IMR-90 (cell line): ENCODE measurements around the gene TMEM209. TPM values are rescaled to one million over a fixed set of nuclear protein-coding genes. Genes with fewer than 3 reads are reported as not detected.

Experiments
- ATAC-seq: fragments of 200-7000 bp; cut with Tn5 transposase; 2 replicates; pipeline ENCODE4 v1.9.1; 2020; ENCODE audit warnings: low read depth, mild to moderate bottlenecking, moderate library complexity
- BruUV-seq: library from RNA; stranded (reverse); fragments of 400-500 nt; replicated peaks from 2 replicates; lab custom pipeline; 2021; lab: Mats Ljungman, UMichigan
- CTCF ChIA-PET: fragments of 300-600 bp; formaldehyde crosslinking; extraction: SDS; loops from one replicate; lab custom pipeline; 2021; ENCODE audit warnings: antibody characterized with exemption; lab: Yijun Ruan, JAX
- POLR2A ChIA-PET: fragments of 300-600 bp; sonication (Branson Sonifier 250); formaldehyde crosslinking; loops from one replicate; lab custom pipeline; 2022; ENCODE audit warnings: antibody characterized with exemption; ENCODE audit not compliant: unreplicated experiment; lab: Charles Lee
- DNase-seq: peaks from one replicate; pipeline ENCODE4 v3.0.0; 2013
- H2AFZ ChIP-seq: replicated peaks from 2 replicates; pipeline ENCODE3; 2013; ENCODE audit warnings: low read length, mild to moderate bottlenecking; ENCODE audit not compliant: poor library complexity
- H2AK5ac ChIP-seq: 2 replicates; pipeline ENCODE4 v1.6.1; 2013; ENCODE audit warnings: low read depth, low read length, inconsistent platforms
- H2AK9ac ChIP-seq: replicated peaks from 2 replicates; pipeline ENCODE3; 2013; ENCODE audit warnings: mild to moderate bottlenecking, low read depth, low read length, moderate library complexity; ENCODE audit not compliant: poor library complexity
- H2BK120ac ChIP-seq: 2 replicates; pipeline ENCODE4 v1.6.1; 2013; ENCODE audit warnings: low read depth, low read length, inconsistent platforms
- H2BK15ac ChIP-seq: 3 replicates; pipeline ENCODE4 v1.6.1; 2013; ENCODE audit warnings: low read depth, low read length, inconsistent platforms
- H2BK20ac ChIP-seq: 2 replicates; pipeline ENCODE4 v1.6.1; 2013; ENCODE audit warnings: low read depth, mild to moderate bottlenecking, inconsistent platforms, low read length, moderate library complexity
- H2BK5ac ChIP-seq: 2 replicates; pipeline ENCODE4 v1.6.1; 2013; ENCODE audit warnings: mild to moderate bottlenecking, low read depth, low read length, inconsistent platforms; ENCODE audit not compliant: poor library complexity, severe bottlenecking
- H3K14ac ChIP-seq: replicated peaks from 2 replicates; pipeline ENCODE4 v1.6.1; 2013; ENCODE audit warnings: low read depth, low read length, inconsistent platforms
- H3K18ac ChIP-seq: 2 replicates; pipeline ENCODE4 v1.6.1; 2013; ENCODE audit warnings: low read depth, low read length, control low read depth
- H3K23ac ChIP-seq: 2 replicates; pipeline ENCODE4 v1.6.1; 2013; ENCODE audit warnings: low read depth, low read length, inconsistent platforms
- H3K27ac ChIP-seq: 2 replicates; pipeline ENCODE4 v1.5.1; 2013; ENCODE audit warnings: mild to moderate bottlenecking, control low read depth, low read length; ENCODE audit not compliant: insufficient read depth
- H3K27me3 ChIP-seq: 2 replicates; pipeline ENCODE4 v1.6.1; 2013; ENCODE audit warnings: low read length; ENCODE audit not compliant: control insufficient read depth, insufficient read depth
- H3K36me3 ChIP-seq: 2 replicates; pipeline ENCODE4 v1.6.1; 2013; ENCODE audit warnings: low read length, mixed read lengths; ENCODE audit not compliant: control insufficient read depth, insufficient read depth
- H3K4ac ChIP-seq: 2 replicates; pipeline ENCODE4 v1.6.1; 2013; ENCODE audit warnings: low read depth, low read length, inconsistent platforms
- H3K4me1 ChIP-seq: 2 replicates; pipeline ENCODE4 v1.6.1; 2013; ENCODE audit warnings: low read length, mixed read lengths; ENCODE audit not compliant: control insufficient read depth, insufficient read depth
- H3K4me2 ChIP-seq: 2 replicates; pipeline ENCODE4 v1.6.1; 2013; ENCODE audit warnings: low read depth, mild to moderate bottlenecking, control low read depth, low read length, moderate library complexity
- H3K4me3 ChIP-seq: 2 replicates; pipeline ENCODE4 v1.5.1; 2013; ENCODE audit warnings: low read depth, mild to moderate bottlenecking, control low read depth, low read length, moderate library complexity; ENCODE audit not compliant: insufficient read depth
- H3K56ac ChIP-seq: 2 replicates; pipeline ENCODE4 v1.6.1; 2013; ENCODE audit warnings: low read length, inconsistent platforms; ENCODE audit not compliant: insufficient read depth; ENCODE audit errors: extremely low read depth
- H3K79me1 ChIP-seq, 2 experiments: 2 replicates each; pipeline ENCODE4 v1.6.1; 2013; ENCODE audit warnings: low read length in 2 of 2, inconsistent platforms in 1 of 2, low read depth in 1 of 2
- H3K9ac ChIP-seq: 2 replicates; pipeline ENCODE4 v1.6.1; 2013; ENCODE audit warnings: low read depth, low read length, control low read depth
- H3K9me1 ChIP-seq: 2 replicates; pipeline ENCODE4 v1.6.1; 2013; ENCODE audit warnings: low read length, inconsistent platforms; ENCODE audit not compliant: insufficient read depth
- H3K9me3 ChIP-seq: 2 replicates; pipeline ENCODE4 v1.6.1; 2013; ENCODE audit warnings: low read length; ENCODE audit not compliant: control insufficient read depth, insufficient read depth
- H4K20me1 ChIP-seq: 2 replicates; pipeline ENCODE4 v1.6.1; 2013; ENCODE audit warnings: low read length, inconsistent platforms; ENCODE audit not compliant: insufficient read depth
- H4K5ac ChIP-seq: 2 replicates; pipeline ENCODE4 v1.6.1; 2013; ENCODE audit warnings: mild to moderate bottlenecking, low read depth, low read length, control low read depth
- H4K8ac ChIP-seq, 2 experiments: 2 replicates each; pipeline ENCODE4 v1.6.1; 2013; ENCODE audit warnings: low read depth in 2 of 2, low read length in 2 of 2, control low read depth in 1 of 2, inconsistent platforms in 1 of 2
- H4K91ac ChIP-seq: 2 replicates; pipeline ENCODE4 v1.6.1; 2013; ENCODE audit warnings: low read depth, low read length, inconsistent platforms; ENCODE audit not compliant: insufficient read depth
- CEBPB ChIP-seq: IDR thresholded peaks from 2 replicates; pipeline ENCODE4 v1.6.1; 2012; ENCODE audit warnings: low read depth, low read length, improper control_type of control experiment
- CHD1 ChIP-seq: IDR thresholded peaks from 2 replicates; pipeline ENCODE4 v1.6.1; 2012; ENCODE audit warnings: low read depth, low read length, improper control_type of control experiment
- ELK1 ChIP-seq: fragments of 150-350 bp; IDR thresholded peaks from 2 replicates; pipeline ENCODE4 v1.6.1; 2016; ENCODE audit warnings: low read depth, mild to moderate bottlenecking, low read length, moderate library complexity, borderline replicate concordance
- FOS ChIP-seq: fragments of 150-350 bp; IDR thresholded peaks from 2 replicates; pipeline ENCODE4 v1.6.1; 2016; ENCODE audit warnings: low read depth, low read length
- MAFK ChIP-seq: IDR thresholded peaks from 2 replicates; pipeline ENCODE4 v1.6.1; 2012; ENCODE audit warnings: low read depth, low read length, improper control_type of control experiment
- MXI1 ChIP-seq: IDR thresholded peaks from 2 replicates; pipeline ENCODE4 v1.6.1; 2012; ENCODE audit warnings: low read depth, mild to moderate bottlenecking, low read length, moderate library complexity, borderline replicate concordance
- NFE2L2 ChIP-seq: fragments of 150-350 bp; IDR thresholded peaks from 2 replicates; pipeline ENCODE4 v1.6.1; 2016; ENCODE audit warnings: low read depth, mild to moderate bottlenecking, low read length
- POLR2A ChIP-seq: IDR thresholded peaks from 2 replicates; pipeline ENCODE4 v1.6.1; 2012; ENCODE audit warnings: mild to moderate bottlenecking, low read depth, low read length
- RAD21 ChIP-seq: IDR thresholded peaks from 2 replicates; pipeline ENCODE4 v1.6.1; 2012; ENCODE audit warnings: low read length, improper control_type of control experiment
- RCOR1 ChIP-seq: IDR thresholded peaks from 2 replicates; pipeline ENCODE4 v1.6.1; 2012; ENCODE audit warnings: mild to moderate bottlenecking, low read length, improper control_type of control experiment; ENCODE audit not compliant: insufficient replicate concordance
- RFX5 ChIP-seq: IDR thresholded peaks from 2 replicates; pipeline ENCODE4 v1.8.0; 2012; ENCODE audit warnings: low read depth, mild to moderate bottlenecking, low read length, moderate library complexity
- SMC3 ChIP-seq: fragments of 150-350 bp; IDR thresholded peaks from 2 replicates; pipeline ENCODE4 v1.6.1; 2016; ENCODE audit warnings: low read depth, mild to moderate bottlenecking, antibody characterized with exemption, low read length, moderate library complexity
- WGBS, 2 experiments: methylation state at CpG; one replicate each; pipeline versions ENCODE4 v1.1.5 to v1.1.7; 2013; ENCODE audit warnings: missing lambda C conversion rate in 2 of 2; ENCODE audit not compliant: insufficient read length in 1 of 2; ENCODE audit errors: extremely low coverage in 2 of 2; 5-methylcytosine and 5-hydroxymethylcytosine counted together
- dilution Hi-C: fragments of 300-500 bp; cut with HindIII; formaldehyde crosslinking; loops from one replicate; pipeline ENCODE4 v1.14.3; 2018; ENCODE audit warnings: low sequenced_read_pairs; ENCODE audit not compliant: unreplicated experiment
- in situ Hi-C: fragments of 300-500 bp; cut with MboI; formaldehyde crosslinking; loops from 3 replicates; pipeline ENCODE4 v1.14.3; 2019; ENCODE audit warnings: low sequenced_read_pairs, inconsistent platforms, mixed read lengths
- intact Hi-C: fragments of 100-400 bp; cut with micrococcal nuclease; formaldehyde crosslinking; loops from 2 replicates; pipeline ENCODE4 v1.10.0; 2022
- polyA plus RNA-seq, 3 experiments: library from polyadenylated mRNA; depleted of rRNA; stranded (reverse); fragments of >200 nt; gene quantifications; 2 replicates each; pipeline ENCODE4 v1.2.3, GENCODE V29; 2012; ENCODE audit warnings: low replicate concordance in 1 of 3
- total RNA-seq: library from RNA; depleted of rRNA; stranded (reverse); fragments of >200 nt; gene quantifications from 2 replicates; pipeline ENCODE4 v1.2.3, GENCODE V29; 2012
- TF ChIP-seq, protein P1 (sequence below): conservative IDR thresholded peaks from 2 replicates; pipeline ENCODE4 v1.5.1; 2012; ENCODE audit warnings: mild to moderate bottlenecking, low read depth, low read length, improper control_type of control experiment
- TF ChIP-seq, protein P2 (sequence below): fragments of 150-350 bp; IDR thresholded peaks from 2 replicates; pipeline ENCODE4 v1.6.1; 2017; ENCODE audit warnings: mild to moderate bottlenecking, antibody characterized with exemption, low read length, low read depth

The TMEM209 gene
- total and polyA plus RNA-seq, 2 of the 4 experiments (the other 2 are of a cell fraction): 8.0 to 11.3 TPM

DNA sequence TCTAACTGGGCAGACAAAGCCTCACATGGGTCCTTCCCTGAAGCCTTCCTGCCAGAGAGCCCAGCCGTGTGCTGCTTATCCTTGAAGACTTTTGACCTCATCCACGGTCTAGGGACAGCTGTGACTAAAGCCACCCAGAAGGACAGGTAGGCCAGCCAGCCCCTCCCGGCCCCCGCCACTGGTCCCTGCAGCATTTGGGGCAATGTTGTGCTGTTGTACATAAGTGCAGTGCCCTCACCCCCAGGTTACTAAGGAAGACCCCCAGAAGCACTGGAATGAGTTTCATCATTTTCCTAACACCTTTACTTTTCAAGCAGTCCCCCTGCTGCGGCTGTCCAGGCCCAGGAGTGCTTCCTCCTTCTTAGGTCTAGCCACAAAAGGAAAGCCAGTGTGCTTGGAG, 43.0 kb downstream of the TMEM209 start:
- H3K27me3 ChIP-seq: no peaks in the 10 kb centered on the region
- intact Hi-C loops (no loop called here), in situ Hi-C loops (no loop called here), dilution Hi-C loops (no loop called here)
- no peak overlapping the region for H3K18ac ChIP-seq
- H3K4me3 ChIP-seq: no peak overlapping the region
- H4K20me1 ChIP-seq: no peaks in the 10 kb centered on the region
- H3K56ac ChIP-seq: no peak overlapping the region
- TF ChIP-seq MXI1 (no peak), FOS (no peak), ELK1 (no peak), CEBPB (no peak), RAD21 (no peak), POLR2A (no peak), CHD1 (no peak), RCOR1 (no peak), MAFK (no peak), NFE2L2 (no peak), RFX5 (no peak), SMC3 (no peak)
- TF ChIP-seq, protein P1, sequence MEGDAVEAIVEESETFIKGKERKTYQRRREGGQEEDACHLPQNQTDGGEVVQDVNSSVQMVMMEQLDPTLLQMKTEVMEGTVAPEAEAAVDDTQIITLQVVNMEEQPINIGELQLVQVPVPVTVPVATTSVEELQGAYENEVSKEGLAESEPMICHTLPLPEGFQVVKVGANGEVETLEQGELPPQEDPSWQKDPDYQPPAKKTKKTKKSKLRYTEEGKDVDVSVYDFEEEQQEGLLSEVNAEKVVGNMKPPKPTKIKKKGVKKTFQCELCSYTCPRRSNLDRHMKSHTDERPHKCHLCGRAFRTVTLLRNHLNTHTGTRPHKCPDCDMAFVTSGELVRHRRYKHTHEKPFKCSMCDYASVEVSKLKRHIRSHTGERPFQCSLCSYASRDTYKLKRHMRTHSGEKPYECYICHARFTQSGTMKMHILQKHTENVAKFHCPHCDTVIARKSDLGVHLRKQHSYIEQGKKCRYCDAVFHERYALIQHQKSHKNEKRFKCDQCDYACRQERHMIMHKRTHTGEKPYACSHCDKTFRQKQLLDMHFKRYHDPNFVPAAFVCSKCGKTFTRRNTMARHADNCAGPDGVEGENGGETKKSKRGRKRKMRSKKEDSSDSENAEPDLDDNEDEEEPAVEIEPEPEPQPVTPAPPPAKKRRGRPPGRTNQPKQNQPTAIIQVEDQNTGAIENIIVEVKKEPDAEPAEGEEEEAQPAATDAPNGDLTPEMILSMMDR: no peak
- TF ChIP-seq, protein P2, sequence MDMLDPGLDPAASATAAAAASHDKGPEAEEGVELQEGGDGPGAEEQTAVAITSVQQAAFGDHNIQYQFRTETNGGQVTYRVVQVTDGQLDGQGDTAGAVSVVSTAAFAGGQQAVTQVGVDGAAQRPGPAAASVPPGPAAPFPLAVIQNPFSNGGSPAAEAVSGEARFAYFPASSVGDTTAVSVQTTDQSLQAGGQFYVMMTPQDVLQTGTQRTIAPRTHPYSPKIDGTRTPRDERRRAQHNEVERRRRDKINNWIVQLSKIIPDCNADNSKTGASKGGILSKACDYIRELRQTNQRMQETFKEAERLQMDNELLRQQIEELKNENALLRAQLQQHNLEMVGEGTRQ: no peak
- H4K8ac ChIP-seq: no peak overlapping the region
- no peak overlapping the region for H2BK120ac ChIP-seq
- H2AK9ac ChIP-seq: no peak overlapping the region
- no peaks in the 10 kb centered on the region for H3K9me3 ChIP-seq
- H2BK15ac ChIP-seq: no peak overlapping the region; the same call in 2 of the 3 replicates
- no peaks in the 10 kb centered on the region for H3K9me1 ChIP-seq
- H3K36me3 ChIP-seq: peaks cover 13% of the 10 kb centered on the region
- H3K9ac ChIP-seq: no peak overlapping the region
- H4K91ac ChIP-seq: no peak overlapping the region
- H3K14ac ChIP-seq: no peak overlapping the region
- WGBS, 2 experiments: no CpG with 5 or more reads among the region's 5 CpGs
- no peak overlapping the region for H3K27ac ChIP-seq
- no peak overlapping the region for H2AK5ac ChIP-seq
- no peak overlapping the region for H2BK20ac ChIP-seq
- no peaks in the 10 kb centered on the region for H3K4me1 ChIP-seq
- no TSS peak for BruUV-seq
- no peak overlapping the region for H3K4me2 ChIP-seq
- H2AFZ ChIP-seq: no peak overlapping the region
- H3K23ac ChIP-seq: no peak overlapping the region
- DNase-seq (no peak), ATAC-seq (no peak)
- CTCF ChIA-PET: no interaction called here
- no peak overlapping the region for H2BK5ac ChIP-seq
- H3K79me1 ChIP-seq: no peaks in the 10 kb centered on the region
- no peak overlapping the region for H3K4ac ChIP-seq
- H4K5ac ChIP-seq: no peak overlapping the region
- POLR2A ChIA-PET: no interaction called here
